Stomach (tissue), 4 donors: ENCODE measurements around the gene FAM50A.

Experiments
- EP300 ChIP-seq: sonication (generic); formaldehyde crosslinking; IDR thresholded peaks from one replicate; pipeline ENCODE4 v1.6.1; 2017; ENCODE audit warnings: antibody characterized with exemption
- POLR2A ChIP-seq, 4 donors: fragments of 450-650 bp; IDR thresholded peaks; one replicate each; pipeline ENCODE4 v1.6.1; 2016; ENCODE audit warnings: antibody characterized with exemption in 4 of 4, control low read depth in 2 of 4, mild to moderate bottlenecking in 1 of 4, moderate library complexity in 1 of 4
- POLR2AphosphoS5 ChIP-seq, 3 donors: sonication (generic); formaldehyde crosslinking; IDR thresholded peaks; one replicate each; pipeline ENCODE4 v1.6.1; 2016; ENCODE audit warnings: antibody characterized with exemption in 3 of 3
- TF ChIP-seq, protein P1 (sequence below), 7 experiments: fragments of 450-650 bp in 4 of 7; fragments of 200-600 bp in 3 of 7; sonication (generic) in 3 of 7; IDR thresholded peaks; one replicate each; pipeline ENCODE4 v1.5.1; 2016 to 2019; ENCODE audit warnings: antibody characterized with exemption in 7 of 7, control low read depth in 2 of 7, mild to moderate bottlenecking in 1 of 7

DNA sequence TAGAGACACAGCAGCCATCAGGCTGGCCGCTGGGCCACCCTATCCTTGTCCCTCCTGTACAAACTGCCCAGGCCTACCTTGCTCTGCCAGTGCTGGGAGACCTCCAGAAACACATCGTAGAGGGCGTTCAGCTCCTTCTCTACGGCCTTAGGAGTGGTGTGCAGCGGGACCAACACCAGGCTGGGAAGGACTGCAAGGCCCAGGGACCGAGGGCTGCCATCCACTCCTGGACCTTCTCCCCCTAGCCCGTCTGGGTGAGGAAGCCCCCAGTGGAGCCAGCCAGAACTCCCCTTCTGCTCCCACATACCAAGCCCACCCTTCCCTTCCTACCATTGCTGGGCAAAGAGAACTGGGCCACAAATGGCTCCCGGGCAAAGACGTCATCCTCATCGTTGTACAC is 40.7 kb upstream of the FAM50A start:
- TF ChIP-seq POLR2A (IDR thresholded peaks at IDR 0.05) (no peak), POLR2AphosphoS5 (IDR thresholded peaks at IDR 0.05) (no peak), EP300 (no peak)
- TF ChIP-seq, protein P1, sequence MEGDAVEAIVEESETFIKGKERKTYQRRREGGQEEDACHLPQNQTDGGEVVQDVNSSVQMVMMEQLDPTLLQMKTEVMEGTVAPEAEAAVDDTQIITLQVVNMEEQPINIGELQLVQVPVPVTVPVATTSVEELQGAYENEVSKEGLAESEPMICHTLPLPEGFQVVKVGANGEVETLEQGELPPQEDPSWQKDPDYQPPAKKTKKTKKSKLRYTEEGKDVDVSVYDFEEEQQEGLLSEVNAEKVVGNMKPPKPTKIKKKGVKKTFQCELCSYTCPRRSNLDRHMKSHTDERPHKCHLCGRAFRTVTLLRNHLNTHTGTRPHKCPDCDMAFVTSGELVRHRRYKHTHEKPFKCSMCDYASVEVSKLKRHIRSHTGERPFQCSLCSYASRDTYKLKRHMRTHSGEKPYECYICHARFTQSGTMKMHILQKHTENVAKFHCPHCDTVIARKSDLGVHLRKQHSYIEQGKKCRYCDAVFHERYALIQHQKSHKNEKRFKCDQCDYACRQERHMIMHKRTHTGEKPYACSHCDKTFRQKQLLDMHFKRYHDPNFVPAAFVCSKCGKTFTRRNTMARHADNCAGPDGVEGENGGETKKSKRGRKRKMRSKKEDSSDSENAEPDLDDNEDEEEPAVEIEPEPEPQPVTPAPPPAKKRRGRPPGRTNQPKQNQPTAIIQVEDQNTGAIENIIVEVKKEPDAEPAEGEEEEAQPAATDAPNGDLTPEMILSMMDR (IDR thresholded peaks at IDR 0.05): no peak
